Subcutaneous adipose tissue (tissue), 4 donors: Measurements from ENCODE around the gene DAB2IP. TPM values are rescaled to one million over a fixed set of nuclear protein-coding genes. Genes with fewer than 3 reads are reported as not detected.

Experiments used
- CTCF ChIP-seq: fragments of 450-650 bp; IDR thresholded peaks from one replicate; pipeline ENCODE4 v1.5.1; 2016; ENCODE audit warnings: low read depth, mild to moderate bottlenecking, control low read depth, antibody characterized with exemption, moderate library complexity
- total RNA-seq, 4 donors: library from RNA; depleted of rRNA; stranded (reverse); fragments of >200 nt; gene quantifications; one replicate each; pipeline ENCODE4 v1.1.0, GENCODE V29; 2016

DAB2IP gene
- total RNA-seq, 4 donors from 2014 or later: 6.3 to 57.5 (median 32.8) TPM

DNA sequence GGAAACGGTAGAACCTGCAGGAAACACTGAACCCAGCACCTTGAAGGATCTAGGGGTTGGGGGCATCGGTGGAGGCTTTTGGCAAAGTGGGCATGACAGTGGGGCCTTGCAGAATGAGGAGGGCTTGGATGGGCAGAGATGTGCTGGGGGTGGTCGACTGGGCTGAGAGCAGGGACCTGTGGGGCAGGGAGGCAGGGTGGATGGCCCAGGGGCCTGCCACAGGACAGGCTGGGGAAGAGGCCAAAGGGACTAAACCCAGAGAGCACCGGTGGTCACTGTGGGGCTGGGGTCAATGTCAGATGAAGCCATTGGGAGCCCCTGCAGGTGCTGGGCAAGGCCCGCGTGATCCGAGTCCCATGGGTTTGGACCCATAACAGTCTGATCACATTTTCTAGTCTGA lies 175.3 kb downstream of the DAB2IP start:
- no peak for TF ChIP-seq CTCF

DNA sequence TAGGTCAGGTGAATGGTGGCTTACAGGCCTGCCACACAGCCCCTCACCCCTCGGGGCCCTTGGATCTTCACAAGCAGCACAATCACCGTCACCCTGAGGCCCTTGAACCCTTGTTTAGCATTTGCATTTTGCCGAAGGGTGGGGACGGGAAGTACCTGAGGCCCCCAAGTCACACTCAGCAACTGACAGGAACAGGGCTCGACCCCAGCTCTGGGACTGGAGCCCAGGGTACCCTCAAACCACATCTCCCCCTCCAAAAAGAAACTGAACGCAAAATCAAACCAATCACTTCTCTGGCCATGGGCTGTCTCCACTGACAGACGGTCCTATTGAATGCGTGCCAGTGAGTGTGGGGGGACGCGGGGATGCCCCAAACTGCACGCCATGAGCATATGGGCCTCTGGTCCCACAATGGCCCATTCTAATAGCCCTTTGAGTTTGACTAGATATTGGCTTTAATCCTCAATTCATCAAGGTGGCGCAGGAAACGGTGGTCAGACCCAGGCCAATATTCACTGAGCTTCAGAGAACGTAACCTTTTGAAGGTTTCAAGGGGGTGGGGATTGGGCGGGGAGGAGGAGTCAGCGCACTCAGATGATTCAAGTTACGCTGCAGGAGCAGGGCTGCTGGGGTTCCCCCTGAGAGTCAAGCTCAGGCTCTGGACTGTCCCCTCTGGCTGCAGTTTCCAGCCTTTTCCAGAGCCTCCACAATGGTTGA lies 176.0 kb downstream of the DAB2IP start:
- no peak for TF ChIP-seq CTCF

GRCh38 chr9:121830441-121831140 lies 179.2 kb downstream of the DAB2IP start:
- no peak for TF ChIP-seq CTCF

- TF ChIP-seq CTCF: no peak
Observed at GRCh38 chr9:121831869-121832268, 180.4 kb downstream of the DAB2IP start.

GRCh38 chr9:121833061-121833460 lies 181.6 kb downstream of the DAB2IP start:
- no peak for TF ChIP-seq CTCF

Other genes with a start within 250 kb of the DAB2IP start
- 10 to 100 TPM; 12.4 to 30.9 (median 17.5) TPM for gene GGTA1, start 151.8 kb upstream of the DAB2IP start, total RNA-seq